ENCODE measurements around the gene FBXO15. TPM values are rescaled to one million over a fixed set of nuclear protein-coding genes. Genes with fewer than 3 reads are reported as not detected.

FBXO15 gene
- total and polyA plus RNA-seq, 2 of the 13 experiments (the other 11 are each of a cell fraction or from before 2014, with no cell fraction given), result 0.09 to 0.12 TPM

- POLR2A ChIA-PET, result no interaction called here
- DNase-seq (ENCODE audit: low spot score) (no peak), FAIRE-seq (no peak)
Observed at GRCh38 chr18:74194691-74195090, 47.1 kb upstream of the FBXO15 start.

More at GRCh38 chr18:74194691-74195090, 47.1 kb upstream of the FBXO15 start:
- Histone ChIP-seq H3K4me1 (ENCODE audit: insufficient read depth, low read length) (peaks cover 38% of the 10 kb centered on the region), H4K20me1 (ENCODE audit: insufficient read depth, low read length) (no peaks in the 10 kb centered on the region), H3K9ac (ENCODE audit: insufficient read depth, low read depth, low read length) (no peak overlapping the region), H3K27me3 (ENCODE audit: control insufficient read depth in 1 of 2, insufficient read depth in 2 of 2, low read length in 2 of 2) (peaks cover 0 to 3% of the 10 kb centered on the region in 2 experiments; a peak in 2 of 5 replicates), H2AFZ (ENCODE audit: low read length) (no peak overlapping the region), H3K36me3 (replicated peaks in 1 of 2; ENCODE audit: control insufficient read depth in 1 of 2, insufficient read depth in 2 of 2, low read length in 2 of 2) (no peaks in the 10 kb centered on the region), H3K9me3 (ENCODE audit: low read length) (no peaks in the 10 kb centered on the region), H3K4me2 (ENCODE audit: low read depth, low read length) (no peak overlapping the region), H3K79me2 (ENCODE audit: insufficient read depth, low read length) (no peaks in the 10 kb centered on the region), H3K4me3 (replicated peaks in 1 of 3; ENCODE audit: insufficient read depth in 1 of 3, low read depth in 2 of 3, low read length in 3 of 3) (no peak overlapping the region), H3K27ac (ENCODE audit: extremely low read length, insufficient read depth, low read length) (no peak overlapping the region)
- CTCF ChIA-PET (ENCODE audit: low intra/inter-chr PET ratio, low total read pairs), result interaction anchor here (1.4 to 3.1 kb wide), 2 partner anchors 147 to 148 kb away, joined by 5 to 57 read pairs; no protein-coding TSS in a partner anchor
- intact Hi-C loops (cut with micrococcal nuclease; ENCODE audit: unreplicated experiment) (no loop called here), in situ Hi-C loops (cut with HindIII; ENCODE audit: extremely low pct_ligation_motif_present, low pct_unique_long_range_greater_than_20kb) (loop anchor here (5.0 to 25.0 kb wide), 4 partner anchors 98 to 360 kb away; partner anchors contain the start of genes CNDP2 and CYB5A)
- 9% methylated on average over 3 of the region's 3 CpGs for WGBS (ENCODE audit: low lambda C conversion rate)
- ATAC-seq, result no peak
- TF ChIP-seq ZBTB2 (CRISPR knock-in tag; IDR thresholded peaks at IDR 0.05; ENCODE audit: low read depth) (no peak), ZNF766 (CRISPR knock-in tag; IDR thresholded peaks at IDR 0.05; ENCODE audit: borderline replicate concordance) (no peak), ZBTB26 (CRISPR knock-in tag; IDR thresholded peaks at IDR 0.05; ENCODE audit: borderline replicate concordance) (no peak), IRX3 (CRISPR knock-in tag; IDR thresholded peaks at IDR 0.05; ENCODE audit: borderline replicate concordance, low read depth) (no peak), BORCS8-MEF2B (CRISPR knock-in tag; IDR thresholded peaks at IDR 0.05) (no peak), ZNF782 (CRISPR knock-in tag; IDR thresholded peaks at IDR 0.05; ENCODE audit: borderline replicate concordance) (no peak), ZNF780A (CRISPR knock-in tag; IDR thresholded peaks at IDR 0.05) (no peak), HMGA1 (CRISPR knock-in tag; conservative IDR thresholded peaks at IDR 0.05) (no peak), SUZ12 (IDR thresholded peaks at IDR 0.05; ENCODE audit: low read depth, low read length) (no peak)
- BruUV-seq (replicated peaks), result no TSS peak
